Kidney glomerular epithelial cell (primary cell): ENCODE measurements around the gene EHMT1.
"Not testable (repeated sequence)": the region's sequence is repeated elsewhere in the genome, so short reads cannot be mapped to it uniquely, and the experiment has no call there.

Experiments
- DNase-seq: peaks from one replicate; lab custom pipeline; 2025; lab: John Stamatoyannopoulos, UW

EHMT1 gene

DNA sequence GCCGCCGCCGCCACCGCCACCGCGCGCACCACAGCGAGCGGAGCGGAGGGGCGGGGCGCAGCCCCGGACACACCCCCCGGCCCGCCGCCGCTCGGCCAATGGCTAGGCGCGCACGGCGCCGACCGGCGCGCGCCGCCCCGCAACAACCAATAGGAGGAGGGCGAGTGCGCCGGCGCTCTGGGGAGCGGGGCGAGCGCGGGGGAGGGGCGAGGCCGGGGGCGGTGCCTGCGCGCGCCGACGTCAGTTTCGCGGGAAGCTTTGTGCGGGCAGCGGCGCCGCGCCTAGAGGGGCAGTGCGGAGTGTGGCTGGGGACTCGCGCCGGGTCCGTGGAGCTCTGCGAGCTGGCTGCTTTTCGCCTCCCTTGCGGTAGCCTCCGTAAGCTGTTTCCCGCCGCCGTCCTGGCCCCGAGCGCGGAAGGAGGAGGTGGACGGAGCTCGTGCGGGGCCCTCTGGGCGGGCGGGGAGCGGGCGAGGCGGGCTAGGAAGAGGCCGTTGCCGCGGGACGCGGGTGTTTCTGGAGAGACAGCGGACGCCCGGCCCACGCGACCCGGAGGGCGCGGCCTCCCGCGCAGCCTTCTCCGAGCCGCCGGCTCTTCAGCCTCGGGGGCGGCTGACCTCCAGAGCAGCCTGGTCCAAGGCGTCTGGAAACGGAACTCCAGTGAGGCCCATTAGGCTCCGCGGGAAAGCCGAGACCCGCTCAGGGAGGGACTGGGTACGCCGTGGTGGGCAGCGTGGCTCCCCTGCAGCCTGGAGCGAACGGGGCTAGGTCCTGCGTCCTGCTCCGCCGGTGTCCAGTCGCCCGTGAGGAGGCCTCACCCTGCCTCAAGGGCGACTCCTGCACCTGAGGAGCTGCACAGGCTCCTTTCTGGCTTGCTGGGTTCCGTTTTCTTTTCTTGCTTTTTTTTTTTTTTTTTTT is 28.1 kb upstream of the EHMT1 start, which contains the start of gene ZMYND19:
Gene ZMYND19, minus strand, starts transcription at position 44 of the 915 bp plus-strand sequence. CDS start 249 bp downstream, outside the sequence.
- DNase-seq = peak; percentile 46

DNA sequence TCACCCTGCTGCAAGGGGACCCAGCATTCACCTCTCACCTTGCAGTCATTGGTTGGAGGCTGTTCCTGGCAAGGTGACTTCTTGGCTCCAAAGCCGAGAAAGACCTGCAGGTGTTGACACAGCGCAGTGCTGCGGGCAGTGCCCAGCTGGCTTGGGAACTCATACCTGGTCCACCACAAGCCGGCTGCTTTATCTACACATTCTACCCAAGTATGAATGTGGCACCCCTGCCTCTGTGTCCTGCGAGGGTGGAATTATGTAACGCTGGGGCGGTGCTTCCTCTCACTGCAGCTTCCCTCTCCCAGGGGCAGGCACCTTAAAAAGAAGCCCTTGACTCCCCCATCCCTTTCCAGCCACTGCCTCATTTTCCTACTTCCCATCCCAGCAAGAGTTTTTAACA is 26.0 kb upstream of the EHMT1 start:
- no peak for DNase-seq

DNA sequence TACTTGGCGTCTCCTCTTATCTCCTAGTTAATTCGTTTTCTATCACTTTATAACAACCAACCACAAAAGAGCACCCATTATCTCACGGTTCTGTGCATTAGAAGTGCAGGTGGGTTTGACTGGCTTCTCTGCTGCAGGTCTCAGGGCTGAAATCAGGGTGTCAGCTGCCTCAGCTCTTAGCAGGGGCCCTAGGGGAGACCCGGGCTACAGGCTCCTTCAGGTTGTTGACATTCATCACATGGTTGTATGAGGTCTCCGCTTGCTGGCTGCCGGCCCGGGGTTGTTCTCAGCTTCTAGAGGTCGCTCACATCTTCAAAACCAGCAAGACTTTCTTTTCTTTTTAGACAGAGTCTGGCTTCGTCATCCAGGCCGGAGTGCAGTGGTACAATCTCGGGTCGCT is 25.6 kb upstream of the EHMT1 start:
- no peak for DNase-seq

DNA sequence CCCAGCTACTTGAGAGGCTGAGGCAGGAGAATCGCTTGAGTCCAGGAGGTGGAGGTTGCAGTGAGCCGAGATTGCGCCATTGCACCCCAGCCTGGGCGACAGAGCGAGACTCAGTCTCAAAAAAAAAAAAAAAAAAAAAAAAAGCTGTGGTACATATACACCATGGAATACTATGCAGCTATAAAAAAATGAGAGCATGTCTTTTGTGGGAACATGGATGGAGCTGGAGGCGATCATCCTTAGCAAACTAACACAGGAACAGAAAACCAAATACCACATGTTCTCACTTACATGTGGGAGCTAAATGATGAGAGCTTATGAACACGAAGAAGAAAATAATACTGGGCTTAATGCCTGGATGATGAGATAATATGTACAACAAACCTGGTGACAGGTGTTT is 22.2 kb upstream of the EHMT1 start:
- not testable (repeated sequence) for DNase-seq

DNA sequence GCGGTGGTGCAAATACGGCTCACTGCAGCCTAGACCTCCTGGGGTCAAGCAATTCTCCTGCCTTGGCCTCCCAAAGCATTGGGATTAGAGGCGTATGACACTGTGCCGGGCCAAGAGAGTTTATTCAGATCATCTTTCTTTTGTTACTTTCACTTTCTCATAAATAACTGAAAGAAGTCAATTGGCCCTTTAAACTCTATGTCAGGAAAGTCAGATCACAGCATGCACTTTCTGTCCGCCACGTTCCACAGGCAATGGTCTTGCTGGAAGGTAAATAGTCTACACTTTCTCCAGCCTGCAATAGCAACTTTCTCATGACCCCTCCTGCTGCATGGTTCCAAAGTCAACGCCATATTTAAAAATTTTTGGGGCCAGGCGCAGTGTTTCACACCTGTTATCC is 19.9 kb upstream of the EHMT1 start:
- DNase-seq = no peak

DNA sequence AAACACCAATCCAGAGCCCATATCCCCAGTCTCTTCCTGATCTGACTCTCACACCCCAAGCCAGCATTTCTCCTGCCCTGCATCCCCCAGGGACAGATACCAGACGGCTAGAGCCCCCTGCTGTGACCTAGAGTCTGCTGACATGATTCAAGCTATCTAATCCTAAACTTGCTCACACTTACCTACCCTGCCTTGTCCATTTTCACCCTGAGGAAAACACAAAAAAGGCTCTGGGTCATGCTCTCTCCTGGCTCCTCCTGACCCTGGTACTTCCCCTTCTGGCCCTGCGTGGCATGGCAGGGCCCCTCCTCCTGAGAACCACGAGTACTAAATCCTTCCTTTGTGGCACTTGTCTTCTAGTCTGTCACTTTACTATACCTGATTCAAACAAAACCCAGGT is 16.1 kb upstream of the EHMT1 start:
- DNase-seq = no peak

DNA sequence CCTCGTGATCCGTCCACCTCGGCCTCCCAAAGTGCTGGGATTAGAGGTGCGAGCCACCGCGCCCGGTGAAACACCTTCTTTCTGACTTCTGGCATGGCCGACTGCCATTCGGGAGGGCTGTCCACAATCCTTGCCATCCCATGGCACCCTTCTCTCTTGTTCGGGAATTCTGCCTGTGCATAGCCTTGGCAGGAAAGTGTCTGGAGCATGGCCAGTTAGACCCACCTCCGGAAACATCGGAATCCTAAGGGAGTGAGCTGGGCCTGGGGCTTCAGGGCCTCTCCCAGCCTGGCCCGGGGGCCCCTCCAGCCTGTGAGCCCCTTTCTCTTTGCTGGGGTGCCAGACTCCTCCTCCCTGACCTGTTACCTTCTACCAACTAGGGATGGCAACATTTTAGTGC is 14.9 kb upstream of the EHMT1 start:
- no peak for DNase-seq

DNA sequence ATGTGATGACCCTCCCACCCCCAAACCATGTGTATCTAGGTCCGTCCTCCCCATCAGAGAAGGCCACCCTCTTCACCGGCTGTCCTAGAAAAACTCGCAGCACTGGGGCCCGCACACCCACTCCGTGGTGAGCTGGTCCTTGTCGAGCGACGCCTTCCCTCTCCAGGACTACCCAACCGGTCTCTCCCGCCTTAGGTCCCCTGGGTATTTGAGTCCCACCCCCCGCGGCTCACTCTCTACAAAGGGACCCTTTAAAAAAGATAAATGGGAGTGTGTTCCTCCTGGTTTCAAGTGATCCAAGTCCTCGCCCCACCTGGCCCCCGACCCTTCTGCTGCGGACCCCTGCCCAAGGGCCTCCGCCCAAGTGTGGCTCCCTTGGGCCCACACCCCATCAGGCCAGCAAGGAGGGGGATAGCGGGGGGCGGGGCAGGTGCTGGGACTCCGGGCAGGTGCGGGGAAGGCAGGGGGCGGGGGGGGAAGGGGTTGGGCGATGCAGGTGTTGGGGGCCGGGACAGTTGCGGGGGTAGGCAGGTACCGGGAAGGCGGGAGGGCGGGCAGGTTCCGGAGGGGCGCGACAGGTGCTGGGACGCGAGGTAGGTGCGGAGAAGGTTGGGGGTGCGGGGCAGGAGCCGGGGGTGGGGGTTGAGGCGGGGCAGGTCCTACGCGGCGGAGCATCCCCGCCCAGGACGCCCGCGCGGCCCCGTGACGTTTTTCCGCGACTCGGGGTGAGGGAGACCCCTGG is 14.3 kb upstream of the EHMT1 start:
- no peak for DNase-seq

DNA sequence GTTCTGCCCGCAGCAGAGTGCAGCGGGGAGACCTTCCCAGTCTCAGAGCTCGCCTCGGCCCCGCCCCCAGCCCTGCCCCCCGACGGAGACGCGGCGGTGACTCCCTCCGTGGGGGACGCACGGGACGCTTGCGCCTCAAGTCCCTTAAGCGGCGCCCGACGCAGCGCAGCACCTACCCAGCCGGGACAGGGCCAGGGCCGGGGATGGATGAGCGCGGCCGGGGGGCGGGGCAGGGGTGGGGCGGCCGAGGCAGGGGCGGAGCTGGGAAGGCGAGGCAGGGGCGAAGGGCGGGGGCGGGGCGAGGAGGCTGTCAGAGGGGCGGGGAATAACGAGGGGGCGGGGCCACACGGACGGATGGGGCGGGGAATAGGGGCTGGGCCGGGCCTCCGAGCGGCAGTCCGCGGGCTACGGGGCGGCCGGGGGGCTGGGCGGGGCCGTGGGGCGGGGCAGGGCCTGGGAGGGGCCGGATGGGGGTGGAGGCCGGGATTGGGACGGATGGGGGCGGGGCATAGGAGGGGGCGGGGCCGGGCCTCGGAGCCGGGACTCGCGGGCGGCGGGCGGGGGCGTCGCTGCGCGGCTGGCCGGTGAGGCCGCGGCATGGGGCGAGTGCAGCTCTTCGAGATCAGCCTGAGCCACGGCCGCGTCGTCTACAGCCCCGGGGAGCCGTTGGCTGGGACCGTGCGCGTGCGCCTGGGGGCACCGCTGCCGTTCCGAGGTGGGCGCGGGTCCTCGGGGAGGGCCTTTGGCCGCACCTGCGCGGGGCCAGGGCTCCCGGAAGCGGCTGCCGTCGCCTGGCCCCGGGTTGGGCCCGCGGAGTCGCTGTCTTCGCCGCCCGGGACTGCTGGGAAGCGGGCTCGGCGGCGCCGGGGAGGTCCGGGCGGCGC is 13.4 kb upstream of the EHMT1 start, which contains the start of gene ARRDC1:
Gene ARRDC1, plus strand, starts transcription at position 566 of the 884 bp plus-strand sequence. Its CDS starts 32 bp downstream, at position 598.
- peak; percentile 73 for DNase-seq

DNA sequence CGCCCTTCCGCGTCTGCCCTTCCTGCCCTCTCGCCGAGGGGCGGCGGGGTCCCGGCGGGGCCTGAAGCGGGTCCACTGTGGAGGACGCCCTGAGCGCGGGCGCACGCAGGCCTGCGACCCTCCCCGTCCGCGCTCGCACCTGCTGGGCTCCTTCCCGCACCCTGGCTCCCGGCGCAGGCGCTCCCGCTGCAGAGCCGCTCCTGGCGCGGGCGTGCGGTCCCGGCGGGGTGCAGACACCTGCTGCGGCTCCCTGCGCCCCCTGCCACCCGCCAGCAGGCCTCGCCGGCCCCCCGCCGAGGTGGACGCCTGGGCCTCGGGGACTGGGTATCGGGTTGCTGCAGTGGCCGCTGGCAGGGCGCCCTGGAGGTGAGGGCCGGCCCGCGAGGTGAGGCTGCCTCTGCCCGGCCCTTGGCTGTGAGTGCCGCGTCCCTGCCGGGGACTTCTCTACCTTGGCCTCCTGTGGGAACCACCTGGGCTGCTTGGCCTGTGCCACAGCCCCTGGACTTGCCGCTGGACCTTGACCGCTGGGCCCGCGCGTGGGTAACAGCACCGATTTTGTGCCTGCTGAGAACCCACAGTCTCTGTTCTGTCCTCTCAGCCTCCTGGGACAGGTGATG is 12.7 kb upstream of the EHMT1 start:
- DNase-seq = no peak

DNA sequence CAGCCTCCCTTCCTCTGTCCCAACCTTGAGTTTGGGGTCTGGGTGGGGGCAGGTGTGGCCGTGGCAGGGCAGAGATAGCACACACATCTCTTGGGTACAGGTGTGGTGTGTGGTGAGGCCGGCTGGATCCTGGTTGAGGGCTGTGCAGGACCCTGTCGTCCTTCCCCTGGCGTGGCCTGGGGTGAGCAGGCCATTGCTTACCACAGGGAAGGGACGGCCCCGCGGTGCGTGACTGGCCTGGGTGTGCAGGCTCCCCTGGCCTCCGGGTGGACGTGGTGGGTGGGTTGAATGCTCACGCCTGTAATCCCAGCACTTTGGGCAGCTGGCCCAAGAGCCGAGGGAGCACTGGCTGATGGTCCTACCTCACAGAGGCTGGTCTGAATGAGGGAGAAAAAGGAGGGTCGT is 12.1 kb upstream of the EHMT1 start:
- DNase-seq = no peak

DNA sequence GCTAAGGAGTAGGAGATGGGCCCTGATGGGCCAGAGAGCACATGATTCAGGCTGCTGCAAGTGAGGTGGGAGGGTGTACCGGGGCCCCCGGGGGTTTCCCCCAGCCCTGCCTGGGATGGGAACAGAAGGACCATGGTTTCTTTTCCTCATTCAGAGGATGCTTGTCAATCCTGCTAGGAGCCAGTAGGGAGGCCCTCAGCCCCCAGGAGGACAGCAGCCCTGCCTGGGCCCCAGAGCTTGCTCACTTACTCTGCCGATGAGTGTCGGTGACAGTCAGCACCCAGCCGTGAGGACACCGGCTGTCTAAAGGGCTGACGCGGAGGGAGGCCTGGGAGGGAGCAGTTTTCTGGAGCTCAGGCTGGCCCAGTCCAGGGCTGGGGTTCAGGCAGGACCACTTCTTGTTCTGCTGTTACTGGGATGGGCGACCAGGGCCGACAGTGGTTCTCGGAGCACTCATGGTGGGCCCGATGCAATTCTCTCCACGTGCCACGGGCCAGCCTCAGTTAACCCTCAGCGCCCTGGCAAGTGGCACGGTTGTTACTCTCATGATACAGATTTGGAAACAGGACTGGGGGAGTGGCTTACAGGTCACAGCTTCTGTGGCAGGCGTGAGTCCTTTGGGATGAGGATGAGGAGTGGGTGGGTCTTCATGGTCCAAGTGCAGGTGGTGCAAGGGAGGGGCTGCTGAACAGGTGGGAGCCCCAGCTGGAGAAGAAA is 11.5 kb upstream of the EHMT1 start:
- no peak for DNase-seq

DNA sequence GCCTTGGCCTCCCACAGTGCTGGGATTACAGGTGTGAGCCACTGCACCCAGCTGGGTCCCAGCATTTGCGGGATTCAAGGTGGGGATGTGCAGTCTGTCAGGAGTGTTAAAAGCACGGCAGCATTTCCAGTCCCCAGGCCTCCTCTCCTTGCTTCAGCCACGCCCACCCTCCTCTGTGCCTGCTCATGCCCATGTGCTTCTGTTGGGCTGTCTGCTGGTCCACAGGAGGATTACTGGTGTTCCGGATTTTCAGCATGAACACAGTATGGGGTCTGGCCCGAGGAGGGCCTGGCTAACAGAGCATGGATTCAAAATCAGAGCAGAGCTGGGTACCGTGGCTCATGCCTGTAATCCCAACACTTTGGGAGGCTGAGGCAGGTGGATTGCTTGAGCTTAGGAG is 7.9 kb upstream of the EHMT1 start:
- no peak for DNase-seq

DNA sequence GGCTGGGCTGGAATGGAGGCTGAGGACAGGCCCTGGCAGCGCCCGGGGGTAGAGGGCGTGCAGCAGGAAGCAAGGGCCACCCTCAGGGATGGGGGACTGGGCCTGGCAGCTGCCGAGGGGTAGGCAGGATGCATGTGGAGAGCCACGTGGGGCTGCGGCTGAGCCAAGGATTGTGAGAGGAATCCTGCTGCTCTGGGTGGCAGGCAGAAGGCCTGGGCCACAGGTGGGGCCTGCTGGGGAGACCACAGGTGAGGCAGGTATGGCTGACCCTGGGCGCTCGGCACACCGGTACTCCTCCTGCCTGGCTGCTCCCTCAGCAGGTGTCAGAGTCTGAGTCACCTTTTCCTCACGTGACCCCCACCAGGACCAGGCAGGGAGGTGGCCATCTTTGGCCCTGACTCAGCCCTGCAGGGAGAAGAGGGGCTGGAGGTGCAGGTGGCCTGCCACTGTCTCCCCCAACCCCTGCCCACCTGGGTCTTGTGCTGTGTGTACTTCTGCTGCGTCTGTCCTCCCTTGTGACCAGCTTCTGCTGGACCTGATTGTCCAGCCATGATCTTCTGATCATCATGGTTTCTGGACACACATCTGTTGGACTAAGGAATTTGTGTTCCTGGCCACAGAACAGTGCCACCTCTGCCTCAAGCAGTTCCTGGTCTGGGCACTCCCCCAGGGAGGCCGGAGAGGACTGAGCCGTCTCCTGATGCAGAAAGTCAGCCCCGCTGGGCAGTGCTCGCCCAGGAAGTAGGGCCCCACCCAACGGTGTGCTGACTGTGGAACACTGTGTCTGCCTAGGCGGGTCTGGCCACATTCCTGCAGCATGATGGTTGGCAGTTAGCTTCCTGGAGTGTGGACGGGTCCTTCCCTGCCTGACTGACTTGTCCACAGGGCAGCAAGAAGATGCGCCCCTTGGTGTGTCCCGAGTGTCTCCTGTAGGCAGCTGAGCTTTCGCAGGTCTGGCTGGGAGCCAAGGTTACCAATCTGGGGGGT is 6.9 kb upstream of the EHMT1 start:
- DNase-seq = peak; percentile 90

DNA sequence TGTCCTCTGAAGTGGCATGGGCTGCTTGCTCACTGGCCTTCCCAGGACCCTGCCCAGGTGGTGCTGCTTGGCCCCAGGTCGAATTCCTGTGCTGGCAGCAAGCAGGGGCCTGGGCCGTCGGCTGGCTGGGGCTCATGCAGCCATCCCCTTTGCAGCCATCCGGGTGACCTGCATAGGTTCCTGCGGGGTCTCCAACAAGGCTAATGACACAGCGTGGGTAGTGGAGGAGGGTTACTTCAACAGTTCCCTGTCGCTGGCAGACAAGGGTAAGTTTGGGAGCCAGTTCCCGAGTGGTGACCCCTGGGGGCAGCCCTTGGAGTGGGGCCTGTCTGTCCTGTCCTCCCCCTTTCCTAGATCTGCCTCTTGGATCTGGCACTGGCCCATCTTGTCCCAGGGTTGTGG is 6.1 kb upstream of the EHMT1 start:
- no peak for DNase-seq

DNA sequence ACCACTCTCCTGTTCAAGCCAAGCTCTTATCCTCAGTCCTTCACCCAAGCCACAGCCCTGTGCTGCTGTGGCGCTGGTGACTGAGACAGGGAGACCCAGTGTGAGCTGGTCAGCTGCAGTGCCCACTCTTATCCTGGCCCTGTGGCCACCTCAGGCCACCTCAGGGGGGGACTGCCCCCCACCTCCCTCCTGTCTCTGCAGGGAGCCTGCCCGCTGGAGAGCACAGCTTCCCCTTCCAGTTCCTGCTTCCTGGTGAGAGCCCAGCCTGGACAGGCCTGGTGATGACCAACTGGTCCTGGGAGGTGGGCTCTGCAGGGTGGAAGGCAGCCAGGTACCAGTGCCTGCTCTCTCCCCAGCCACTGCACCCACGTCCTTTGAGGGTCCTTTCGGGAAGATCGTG is 5.5 kb upstream of the EHMT1 start:
- no peak for DNase-seq

DNA sequence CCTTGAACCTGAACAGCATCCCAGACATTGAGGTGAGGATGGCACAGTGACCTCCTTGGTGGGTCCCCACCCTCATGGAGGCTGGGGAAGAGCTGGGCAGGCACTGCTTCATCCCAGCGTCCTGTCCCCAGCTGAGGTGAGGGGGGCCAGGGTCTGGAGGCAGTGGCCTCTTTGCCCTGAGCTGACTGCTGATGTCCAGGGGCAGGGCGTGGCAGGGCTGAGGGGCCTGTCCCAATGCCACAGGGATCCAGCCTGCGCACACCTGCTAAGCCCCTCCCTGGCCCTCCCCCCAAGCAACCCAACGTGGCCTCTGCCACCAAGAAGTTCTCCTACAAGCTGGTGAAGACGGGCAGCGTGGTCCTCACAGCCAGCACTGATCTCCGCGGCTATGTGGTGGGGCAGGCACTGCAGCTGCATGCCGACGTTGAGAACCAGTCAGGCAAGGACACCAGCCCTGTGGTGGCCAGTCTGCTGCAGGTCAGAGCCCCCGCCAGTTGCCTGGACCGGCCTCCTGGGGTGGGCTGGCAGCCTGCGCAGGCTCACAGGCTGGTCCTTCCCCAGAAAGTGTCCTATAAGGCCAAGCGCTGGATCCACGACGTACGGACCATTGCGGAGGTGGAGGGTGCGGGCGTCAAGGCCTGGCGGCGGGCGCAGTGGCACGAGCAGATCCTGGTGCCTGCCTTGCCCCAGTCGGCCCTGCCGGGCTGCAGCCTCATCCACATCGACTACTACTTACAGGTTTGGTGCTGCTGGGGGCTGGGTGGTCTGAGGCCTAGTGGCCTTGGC is 4.9 kb upstream of the EHMT1 start:
- no peak for DNase-seq

DNA sequence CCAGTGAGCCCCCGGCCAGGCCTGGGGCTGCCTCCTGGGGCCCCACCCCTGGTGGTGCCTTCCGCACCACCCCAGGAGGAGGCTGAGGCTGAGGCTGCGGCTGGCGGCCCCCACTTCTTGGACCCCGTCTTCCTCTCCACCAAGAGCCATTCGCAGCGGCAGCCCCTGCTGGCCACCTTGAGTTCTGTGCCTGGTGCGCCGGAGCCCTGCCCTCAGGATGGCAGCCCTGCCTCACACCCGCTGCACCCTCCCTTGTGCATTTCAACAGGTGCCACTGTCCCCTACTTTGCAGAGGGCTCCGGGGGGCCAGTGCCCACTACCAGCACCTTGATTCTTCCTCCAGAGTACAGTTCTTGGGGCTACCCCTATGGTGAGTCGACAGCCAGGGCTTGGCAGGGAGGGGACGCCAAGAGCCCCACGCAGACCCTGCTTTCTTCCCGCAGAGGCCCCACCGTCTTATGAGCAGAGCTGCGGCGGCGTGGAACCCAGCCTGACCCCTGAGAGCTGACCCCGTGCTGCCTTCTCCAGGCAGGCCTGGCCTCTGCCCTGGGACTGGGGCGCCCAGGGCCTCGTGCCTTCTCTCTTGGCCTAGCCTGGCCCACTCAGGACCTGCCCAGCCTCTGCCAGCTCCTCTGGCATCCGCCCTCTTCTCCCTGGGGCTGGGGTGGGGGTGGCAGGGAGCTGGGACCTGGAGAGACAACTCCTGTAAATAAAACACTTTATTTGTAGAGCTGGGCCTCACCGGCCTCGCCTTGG is 4.0 kb upstream of the EHMT1 start:
- DNase-seq = no peak
